CD14-positive monocyte (primary cell): ENCODE data around the gene STEAP3. TPM values are rescaled to one million over a fixed set of nuclear protein-coding genes. Genes with fewer than 3 reads are reported as not detected.
A peak's percentile ranks its signal among the peaks of the same experiment; 100 is the strongest.

Experiments used
- DNase-seq, 3 donors: peaks; one replicate each; pipeline ENCODE4 v3.0.0-alpha.2; 2011 to 2022
- H2AFZ ChIP-seq: 2 replicates; pipeline ENCODE4 v1.6.0; 2012; ENCODE audit warnings: mild to moderate bottlenecking, low read depth, low read length, inconsistent platforms; ENCODE audit not compliant: insufficient read depth, poor library complexity, severe bottlenecking
- H3K27ac ChIP-seq, 2 donors: 1 replicate in 1 of 2; 2 replicates in 1 of 2; pipeline ENCODE4 v1.5.1; 2012 to 2013; ENCODE audit warnings: low read length in 2 of 2, control low read depth in 1 of 2, inconsistent platforms in 1 of 2, low read depth in 1 of 2, mild to moderate bottlenecking in 1 of 2
- H3K27me3 ChIP-seq, 2 donors: one replicate each; pipeline versions ENCODE4 v1.6.0 to v1.6.1; 2011 to 2013; ENCODE audit warnings: low read length in 2 of 2; ENCODE audit not compliant: control insufficient read depth in 2 of 2, insufficient read depth in 2 of 2
- H3K36me3 ChIP-seq, 2 donors: replicated peaks in 1 of 2; 1 replicate in 1 of 2; 2 replicates in 1 of 2; pipeline versions ENCODE4 v1.5.1 to v1.6.1; 2012 to 2013; ENCODE audit warnings: low read length in 2 of 2, control low read depth in 1 of 2, inconsistent platforms in 1 of 2, mild to moderate bottlenecking in 1 of 2; ENCODE audit not compliant: insufficient read depth in 2 of 2, control insufficient read depth in 1 of 2
- H3K4me1 ChIP-seq, 2 donors: 1 replicate in 1 of 2; 2 replicates in 1 of 2; pipeline versions ENCODE4 v1.5.1 to v1.6.1; 2012 to 2013; ENCODE audit warnings: low read length in 2 of 2, control low read depth in 1 of 2, inconsistent platforms in 1 of 2, mild to moderate bottlenecking in 1 of 2, moderate library complexity in 1 of 2; ENCODE audit not compliant: insufficient read depth in 2 of 2, control insufficient read depth in 1 of 2
- H3K4me2 ChIP-seq: replicated peaks from 2 replicates; pipeline ENCODE3; 2012; ENCODE audit warnings: low read length, moderate library complexity, mild to moderate bottlenecking; ENCODE audit not compliant: poor library complexity, severe bottlenecking; ENCODE audit errors: extremely low read depth
- H3K4me3 ChIP-seq, 3 experiments: fragments of 200-600 bp in 1 of 3; sonication (generic) in 1 of 3; replicated peaks in 1 of 3; 1 replicate in 2 of 3; 2 replicates in 1 of 3; pipeline ENCODE4 v1.5.1; 2011 to 2013; ENCODE audit warnings: low read length in 3 of 3, mild to moderate bottlenecking in 3 of 3, control low read depth in 2 of 3, low read depth in 2 of 3, inconsistent platforms in 1 of 3, moderate library complexity in 1 of 3
- H3K79me2 ChIP-seq: 2 replicates; pipeline ENCODE4 v1.6.0; 2012; ENCODE audit warnings: mild to moderate bottlenecking, control low read depth, inconsistent platforms, low read length, moderate library complexity; ENCODE audit not compliant: insufficient read depth
- H3K9ac ChIP-seq: 2 replicates; pipeline ENCODE4 v1.6.0; 2017; ENCODE audit warnings: low read length, mild to moderate bottlenecking; ENCODE audit not compliant: insufficient read depth, poor library complexity, severe bottlenecking
- H3K9me3 ChIP-seq, 2 donors: replicated peaks in 1 of 2; 1 replicate in 1 of 2; 2 replicates in 1 of 2; pipeline versions ENCODE4 v1.5.1 to v1.6.1; 2012 to 2013; ENCODE audit warnings: low read length in 2 of 2, control low read depth in 1 of 2; ENCODE audit not compliant: control insufficient read depth in 1 of 2, insufficient read depth in 1 of 2
- H4K20me1 ChIP-seq: 2 replicates; pipeline ENCODE4 v1.6.0; 2012; ENCODE audit warnings: mild to moderate bottlenecking, low read length, control low read depth, moderate library complexity; ENCODE audit not compliant: insufficient read depth
- H3K27ac Mint-ChIP-seq, 7 donors: one replicate each; pipeline ENCODE4 v1.8.0; 2020; ENCODE audit warnings: mild to moderate bottlenecking in 7 of 7, mixed read lengths in 7 of 7, moderate library complexity in 6 of 7, inconsistent platforms in 2 of 7
- H3K27me3 Mint-ChIP-seq, 3 donors: one replicate each; pipeline ENCODE4 v1.8.0; 2021 to 2022; ENCODE audit warnings: low read depth in 3 of 3, mild to moderate bottlenecking in 3 of 3, mixed read lengths in 3 of 3, moderate library complexity in 3 of 3, inconsistent platforms in 1 of 3
- H3K36me3 Mint-ChIP-seq, 2 donors: one replicate each; pipeline ENCODE4 v1.8.0; 2020; ENCODE audit warnings: mixed read lengths in 2 of 2, inconsistent platforms in 1 of 2, mild to moderate bottlenecking in 1 of 2
- H3K4me1 Mint-ChIP-seq: one replicate; pipeline ENCODE4 v1.8.0; 2020; ENCODE audit warnings: mild to moderate bottlenecking, mixed read lengths
- H3K4me3 Mint-ChIP-seq, 2 donors: one replicate each; pipeline ENCODE4 v1.8.0; 2020; ENCODE audit warnings: mild to moderate bottlenecking in 2 of 2, mixed read lengths in 2 of 2, moderate library complexity in 1 of 2
- H3K9me3 Mint-ChIP-seq, 7 donors: one replicate each; pipeline ENCODE4 v1.8.0; 2020 to 2022; ENCODE audit warnings: mixed read lengths in 7 of 7, mild to moderate bottlenecking in 6 of 7, moderate library complexity in 6 of 7, inconsistent platforms in 2 of 7
- WGBS: methylation state at CpG from one replicate; pipeline ENCODE4 v1.1.5; 2013; ENCODE audit warnings: missing lambda C conversion rate; ENCODE audit not compliant: insufficient coverage; 5-methylcytosine and 5-hydroxymethylcytosine counted together
- intact Hi-C, 2 donors: fragments of 100-400 bp; cut with micrococcal nuclease; formaldehyde crosslinking; loops; one replicate each; pipeline versions ENCODE4 v1.15.0 to v1.15.1; 2023
- polyA plus RNA-seq, 3 donors: library from polyadenylated mRNA; depleted of rRNA in 1 of 3; unstranded in 2 of 3; stranded (reverse) in 1 of 3; fragments of 300-500 nt in 2 of 3; fragments of >200 nt in 1 of 3; fragmentation: Illumina TruSeq in 2 of 3; gene quantifications; 1 replicate in 2 of 3; 2 replicates in 1 of 3; pipeline ENCODE4 v1.2.3, GENCODE V29; 2012 to 2021
- TF ChIP-seq, protein P1 (sequence below): fragments of 200-600 bp; IDR thresholded peaks from one replicate; pipeline ENCODE4 v1.8.0; 2022; ENCODE audit warnings: antibody characterized with exemption, mild to moderate bottlenecking

Gene STEAP3
- polyA plus RNA-seq, 3 donors = 3.0 to 10.7 (median 3.3) TPM

- Histone ChIP-seq H3K36me3 (no peaks in the 10 kb centered on the region), H3K4me3 (no peak overlapping the region), H3K79me2 (no peaks in the 10 kb centered on the region), H3K4me2 (no peak overlapping the region), H4K20me1 (no peaks in the 10 kb centered on the region), H3K27me3 (peaks cover 0 to 9% of the 10 kb centered on the region in 2 donors), H3K9ac (no peak overlapping the region), H3K9me3 (no peaks in the 10 kb centered on the region), H3K27ac (no peak overlapping the region), H2AFZ (no peak overlapping the region), H3K4me1 (peaks cover 4 to 7% of the 10 kb centered on the region in 2 donors)
- peak in 1 of 3 donors; percentile 15 for DNase-seq
- peak overlapping the region in 1 of 7 donors; percentile 25 for H3K27ac Mint-ChIP-seq
- H3K9me3 Mint-ChIP-seq = no peaks in the 10 kb centered on the region
- no peaks in the 10 kb centered on the region for H3K36me3 Mint-ChIP-seq
- H3K4me3 Mint-ChIP-seq = no peak overlapping the region
- H3K4me1 Mint-ChIP-seq = peaks cover 6% of the 10 kb centered on the region
- H3K27me3 Mint-ChIP-seq = peaks cover 13 to 22% (median 18%) of the 10 kb centered on the region in 3 donors
- intact Hi-C loops = no loop called here
- WGBS = 21% methylated on average over 6 of the region's 6 CpGs
- TF ChIP-seq, protein P1, sequence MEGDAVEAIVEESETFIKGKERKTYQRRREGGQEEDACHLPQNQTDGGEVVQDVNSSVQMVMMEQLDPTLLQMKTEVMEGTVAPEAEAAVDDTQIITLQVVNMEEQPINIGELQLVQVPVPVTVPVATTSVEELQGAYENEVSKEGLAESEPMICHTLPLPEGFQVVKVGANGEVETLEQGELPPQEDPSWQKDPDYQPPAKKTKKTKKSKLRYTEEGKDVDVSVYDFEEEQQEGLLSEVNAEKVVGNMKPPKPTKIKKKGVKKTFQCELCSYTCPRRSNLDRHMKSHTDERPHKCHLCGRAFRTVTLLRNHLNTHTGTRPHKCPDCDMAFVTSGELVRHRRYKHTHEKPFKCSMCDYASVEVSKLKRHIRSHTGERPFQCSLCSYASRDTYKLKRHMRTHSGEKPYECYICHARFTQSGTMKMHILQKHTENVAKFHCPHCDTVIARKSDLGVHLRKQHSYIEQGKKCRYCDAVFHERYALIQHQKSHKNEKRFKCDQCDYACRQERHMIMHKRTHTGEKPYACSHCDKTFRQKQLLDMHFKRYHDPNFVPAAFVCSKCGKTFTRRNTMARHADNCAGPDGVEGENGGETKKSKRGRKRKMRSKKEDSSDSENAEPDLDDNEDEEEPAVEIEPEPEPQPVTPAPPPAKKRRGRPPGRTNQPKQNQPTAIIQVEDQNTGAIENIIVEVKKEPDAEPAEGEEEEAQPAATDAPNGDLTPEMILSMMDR = no peak
Measured at GRCh38 chr2:119218478-119219064, 5.1 kb upstream of the STEAP3 start.

DNA sequence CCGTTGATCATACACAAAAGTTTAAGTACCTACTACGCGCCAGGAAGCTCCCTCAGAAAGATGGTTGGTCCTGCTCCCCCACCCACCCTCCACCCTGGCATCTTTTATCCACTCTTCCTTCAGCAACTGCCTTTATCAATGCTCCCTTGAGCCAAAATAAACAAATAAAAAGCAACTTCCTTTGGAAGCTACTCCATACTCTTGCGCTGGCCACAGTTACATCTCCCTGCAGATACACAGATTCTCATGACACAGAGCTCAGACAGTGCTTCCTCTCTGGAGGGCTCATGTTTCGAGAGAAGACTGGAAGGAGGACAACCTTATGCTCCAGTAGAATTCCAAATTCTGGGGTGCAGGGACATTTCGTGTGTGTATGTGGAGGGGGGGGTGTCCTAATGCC, 3.8 kb upstream of the STEAP3 start:
- Histone ChIP-seq H3K79me2 (no peaks in the 10 kb centered on the region), H3K36me3 (no peaks in the 10 kb centered on the region), H3K4me2 (no peak overlapping the region), H3K4me1 (peaks cover 13 to 19% of the 10 kb centered on the region in 2 donors), H3K27ac (no peak overlapping the region), H3K9ac (no peak overlapping the region), H3K4me3 (no peak overlapping the region), H3K27me3 (peaks cover 0 to 14% of the 10 kb centered on the region in 2 donors), H2AFZ (no peak overlapping the region), H4K20me1 (no peaks in the 10 kb centered on the region), H3K9me3 (no peaks in the 10 kb centered on the region)
- Mint-ChIP-seq H3K27ac (no peak overlapping the region), H3K27me3 (peaks cover 13 to 31% (median 22%) of the 10 kb centered on the region in 3 donors), H3K9me3 (no peaks in the 10 kb centered on the region), H3K36me3 (no peaks in the 10 kb centered on the region), H3K4me1 (peaks cover 13% of the 10 kb centered on the region), H3K4me3 (no peak overlapping the region)
- intact Hi-C loops = no loop called here
- TF ChIP-seq, protein P1 = no peak
- no peak for DNase-seq
- 74% methylated on average over 4 of the region's 6 CpGs for WGBS
